ENCODE measurements around the gene COL27A1. TPM values are rescaled to one million over a fixed set of nuclear protein-coding genes. Genes with fewer than 3 reads are reported as not detected.

COL27A1 gene
- 6.1 and 7.4 TPM in 2 replicates for total RNA-seq

DNA sequence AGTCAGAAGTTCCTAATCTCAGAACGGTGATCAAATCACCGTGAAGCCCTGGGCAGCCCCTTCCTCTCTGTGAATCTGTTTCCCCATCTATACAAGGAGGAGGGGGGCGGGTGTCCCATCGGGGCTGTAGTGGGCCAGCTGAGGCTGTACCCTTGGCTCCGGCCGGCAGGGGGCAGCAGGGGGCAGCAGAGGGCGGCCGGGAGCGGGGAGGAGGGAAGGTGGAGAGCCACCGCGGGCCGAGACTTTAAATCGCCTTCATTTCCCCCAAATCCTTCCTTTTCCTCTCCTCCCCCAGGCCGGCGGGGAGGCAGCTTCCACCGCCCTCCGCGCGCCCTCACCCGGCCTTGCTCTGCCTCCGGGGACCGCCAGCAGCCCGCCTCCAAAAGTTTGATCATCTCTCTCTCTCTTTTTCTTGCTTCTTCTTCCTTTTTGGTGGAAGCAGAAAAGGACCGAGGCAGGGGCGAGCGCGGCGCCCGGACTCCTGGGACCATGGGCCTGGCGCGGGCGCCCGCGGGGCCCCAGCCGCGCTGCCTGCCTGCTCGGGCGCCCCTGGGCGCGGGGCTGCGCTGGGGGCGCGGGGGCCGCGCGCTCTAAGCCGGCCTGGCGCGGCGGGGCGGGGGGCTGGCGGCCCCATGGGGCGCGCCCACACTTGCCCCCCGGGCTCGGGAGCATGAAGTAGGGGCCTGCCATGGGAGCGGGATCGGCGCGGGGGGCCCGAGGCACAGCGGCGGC is at the start of gene COL27A1:
Gene COL27A1 (plus strand): TSS at position 275 of the 732 bp plus-strand sequence. CDS start 414 bp downstream, at position 689.
- H3K36me3 Mint-ChIP-seq (ENCODE audit: low read depth), result peaks cover 2% of the 10 kb centered on the region
- no peaks in the 10 kb centered on the region for H3K9me3 Mint-ChIP-seq
- peak within 1 kb of the TSS; percentile 74 for H3K27ac Mint-ChIP-seq
- peak; percentile 71 for DNase-seq (ENCODE audit: low spot score)
- H3K4me1 Mint-ChIP-seq (ENCODE audit: low read depth), result peaks cover 16% of the 10 kb centered on the region
- H3K4me3 Mint-ChIP-seq, result peak within 1 kb of the TSS; percentile 87
- peaks cover 49% of the 10 kb centered on the region for H3K27me3 Mint-ChIP-seq (ENCODE audit: insufficient read depth)
- intact Hi-C loops (cut with micrococcal nuclease), result loop anchor here (1.0 to 10.0 kb wide), 7 partner anchors 47 to 499 kb away; partner anchors contain the start of genes TEX53 and WHRN

DNA sequence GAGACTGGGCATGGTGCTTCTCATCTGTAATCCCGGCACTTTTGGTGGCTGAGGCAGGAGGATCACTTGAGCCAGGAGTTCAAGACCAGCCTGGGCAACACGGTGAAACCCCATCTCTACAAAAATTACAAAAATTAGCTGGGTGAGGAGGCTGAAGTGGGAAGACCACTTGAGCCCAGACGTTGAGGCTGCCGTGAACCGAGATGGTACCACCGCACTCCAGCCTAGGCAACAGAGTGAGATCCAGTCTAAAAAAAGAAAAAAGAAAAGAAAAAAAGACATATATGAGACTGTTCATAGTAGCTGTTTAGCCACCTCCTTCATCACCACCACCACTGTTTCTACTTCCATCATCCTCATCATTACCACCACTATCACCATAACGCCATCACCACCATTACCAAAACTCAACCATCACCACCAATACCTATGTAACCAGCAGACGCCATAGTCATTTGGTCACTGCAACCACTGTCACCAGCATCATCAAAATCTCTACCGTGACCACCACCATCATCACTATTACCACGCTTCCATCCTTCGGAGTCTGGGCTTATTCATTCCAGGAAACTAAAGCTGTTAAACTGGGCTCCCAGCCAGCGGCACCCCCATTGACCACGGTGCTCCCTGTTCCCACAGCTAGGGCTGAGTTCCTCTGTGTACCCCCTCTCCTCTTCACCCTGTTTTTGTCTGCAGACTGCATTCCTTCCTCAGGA is 47.9 kb upstream of the COL27A1 start:
- Mint-ChIP-seq H3K4me1 (ENCODE audit: low read depth) (no peaks in the 10 kb centered on the region), H3K36me3 (ENCODE audit: low read depth) (no peaks in the 10 kb centered on the region), H3K9me3 (no peaks in the 10 kb centered on the region), H3K27ac (no peak overlapping the region), H3K4me3 (no peak overlapping the region), H3K27me3 (ENCODE audit: insufficient read depth) (peaks cover 35% of the 10 kb centered on the region)
- no peak for DNase-seq (ENCODE audit: low spot score)
- intact Hi-C loops (cut with micrococcal nuclease), result loop anchor here (1.0 kb wide), 4 partner anchors 48 to 198 kb away; partner anchors contain the start of gene COL27A1

- H3K4me3 Mint-ChIP-seq, result no peak overlapping the region
- H3K27me3 Mint-ChIP-seq (ENCODE audit: insufficient read depth), result peaks cover 28% of the 10 kb centered on the region
- intact Hi-C loops (cut with micrococcal nuclease), result loop anchor here (1.0 kb wide), 4 partner anchors 47 to 197 kb away; partner anchors contain the start of gene COL27A1
- H3K4me1 Mint-ChIP-seq (ENCODE audit: low read depth), result no peaks in the 10 kb centered on the region
- DNase-seq (ENCODE audit: low spot score), result peak; percentile 42
- H3K9me3 Mint-ChIP-seq, result no peaks in the 10 kb centered on the region
- H3K27ac Mint-ChIP-seq, result no peak overlapping the region
- H3K36me3 Mint-ChIP-seq (ENCODE audit: low read depth), result no peaks in the 10 kb centered on the region
Measured at GRCh38 chr9:114108016-114108833, 47.1 kb upstream of the COL27A1 start.

- DNase-seq (ENCODE audit: low spot score), result no peak
- H3K4me1 Mint-ChIP-seq (ENCODE audit: low read depth), result no peaks in the 10 kb centered on the region
- H3K27me3 Mint-ChIP-seq (ENCODE audit: insufficient read depth), result peaks cover 25% of the 10 kb centered on the region
- intact Hi-C loops (cut with micrococcal nuclease), result no loop called here
- no peak overlapping the region for H3K27ac Mint-ChIP-seq
- H3K9me3 Mint-ChIP-seq, result no peaks in the 10 kb centered on the region
- H3K36me3 Mint-ChIP-seq (ENCODE audit: low read depth), result no peaks in the 10 kb centered on the region
- H3K4me3 Mint-ChIP-seq, result no peak overlapping the region
Measured at GRCh38 chr9:114109124-114109523, 46.2 kb upstream of the COL27A1 start.

- no peak overlapping the region for H3K27ac Mint-ChIP-seq
- intact Hi-C loops (cut with micrococcal nuclease), result no loop called here
- H3K4me1 Mint-ChIP-seq (ENCODE audit: low read depth), result no peaks in the 10 kb centered on the region
- peaks cover 20% of the 10 kb centered on the region for H3K27me3 Mint-ChIP-seq (ENCODE audit: insufficient read depth)
- no peaks in the 10 kb centered on the region for H3K36me3 Mint-ChIP-seq (ENCODE audit: low read depth)
- H3K9me3 Mint-ChIP-seq, result no peaks in the 10 kb centered on the region
- H3K4me3 Mint-ChIP-seq, result no peak overlapping the region
- no peak for DNase-seq (ENCODE audit: low spot score)
Measured at GRCh38 chr9:114110180-114110579, 45.2 kb upstream of the COL27A1 start.

- no peaks in the 10 kb centered on the region for H3K36me3 Mint-ChIP-seq (ENCODE audit: low read depth)
- H3K27ac Mint-ChIP-seq, result no peak overlapping the region
- H3K4me3 Mint-ChIP-seq, result no peak overlapping the region
- H3K4me1 Mint-ChIP-seq (ENCODE audit: low read depth), result no peaks in the 10 kb centered on the region
- peaks cover 11% of the 10 kb centered on the region for H3K27me3 Mint-ChIP-seq (ENCODE audit: insufficient read depth)
- intact Hi-C loops (cut with micrococcal nuclease), result no loop called here
- no peaks in the 10 kb centered on the region for H3K9me3 Mint-ChIP-seq
- no peak for DNase-seq (ENCODE audit: low spot score)
Measured at GRCh38 chr9:114112325-114112724, 43.0 kb upstream of the COL27A1 start.

GRCh38 chr9:114112778-114113584 is 42.4 kb upstream of the COL27A1 start:
- Mint-ChIP-seq H3K4me3 (no peak overlapping the region), H3K4me1 (ENCODE audit: low read depth) (no peaks in the 10 kb centered on the region), H3K27ac (no peak overlapping the region), H3K9me3 (no peaks in the 10 kb centered on the region), H3K27me3 (ENCODE audit: insufficient read depth) (peaks cover 15% of the 10 kb centered on the region), H3K36me3 (ENCODE audit: low read depth) (no peaks in the 10 kb centered on the region)
- intact Hi-C loops (cut with micrococcal nuclease), result no loop called here
- DNase-seq (ENCODE audit: low spot score), result no peak

- Mint-ChIP-seq H3K27me3 (ENCODE audit: insufficient read depth) (peaks cover 15% of the 10 kb centered on the region), H3K36me3 (ENCODE audit: low read depth) (no peaks in the 10 kb centered on the region), H3K4me3 (no peak overlapping the region), H3K9me3 (no peaks in the 10 kb centered on the region), H3K4me1 (ENCODE audit: low read depth) (no peaks in the 10 kb centered on the region), H3K27ac (no peak overlapping the region)
- intact Hi-C loops (cut with micrococcal nuclease), result no loop called here
- no peak for DNase-seq (ENCODE audit: low spot score)
Measured at GRCh38 chr9:114114364-114114763, 41.0 kb upstream of the COL27A1 start.

DNA sequence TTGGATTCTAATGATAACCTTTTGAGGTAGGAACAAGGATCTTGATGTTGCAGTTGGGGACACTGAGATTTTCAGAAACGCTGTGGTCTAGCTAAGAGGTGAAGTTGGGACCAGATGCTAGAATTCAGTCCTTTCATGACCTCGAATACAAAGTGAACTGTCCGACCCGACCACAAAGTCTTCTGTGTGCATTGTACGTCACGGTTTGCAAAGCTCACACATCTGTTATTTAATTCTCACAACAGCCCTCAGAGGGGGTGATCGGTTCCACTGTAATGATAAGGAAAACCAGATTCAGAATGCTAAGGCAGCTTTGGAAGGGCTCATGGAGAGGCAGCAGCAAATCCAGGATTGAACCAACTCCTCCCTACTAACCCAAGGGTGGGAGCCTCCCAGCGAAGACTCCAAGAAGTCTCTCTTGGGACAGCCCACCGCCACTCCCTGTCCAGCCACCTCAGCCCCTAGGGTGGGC is 39.6 kb upstream of the COL27A1 start:
- Mint-ChIP-seq H3K27me3 (ENCODE audit: insufficient read depth) (peaks cover 15% of the 10 kb centered on the region), H3K27ac (no peak overlapping the region), H3K4me1 (ENCODE audit: low read depth) (no peaks in the 10 kb centered on the region), H3K36me3 (ENCODE audit: low read depth) (no peaks in the 10 kb centered on the region), H3K4me3 (no peak overlapping the region), H3K9me3 (no peaks in the 10 kb centered on the region)
- no peak for DNase-seq (ENCODE audit: low spot score)
- intact Hi-C loops (cut with micrococcal nuclease), result no loop called here

GRCh38 chr9:114116126-114116747 is 39.1 kb upstream of the COL27A1 start:
- intact Hi-C loops (cut with micrococcal nuclease), result no loop called here
- DNase-seq (ENCODE audit: low spot score), result no peak
- no peaks in the 10 kb centered on the region for H3K9me3 Mint-ChIP-seq
- peaks cover 11% of the 10 kb centered on the region for H3K27me3 Mint-ChIP-seq (ENCODE audit: insufficient read depth)
- H3K4me1 Mint-ChIP-seq (ENCODE audit: low read depth), result no peaks in the 10 kb centered on the region
- no peak overlapping the region for H3K27ac Mint-ChIP-seq
- H3K4me3 Mint-ChIP-seq, result no peak overlapping the region
- H3K36me3 Mint-ChIP-seq (ENCODE audit: low read depth), result no peaks in the 10 kb centered on the region

- DNase-seq (ENCODE audit: low spot score), result no peak
- Mint-ChIP-seq H3K4me3 (no peak overlapping the region), H3K36me3 (ENCODE audit: low read depth) (no peaks in the 10 kb centered on the region), H3K4me1 (ENCODE audit: low read depth) (no peaks in the 10 kb centered on the region), H3K27me3 (ENCODE audit: insufficient read depth) (peaks cover 11% of the 10 kb centered on the region), H3K27ac (no peak overlapping the region), H3K9me3 (no peaks in the 10 kb centered on the region)
- intact Hi-C loops (cut with micrococcal nuclease), result no loop called here
Measured at GRCh38 chr9:114117614-114117995, 37.7 kb upstream of the COL27A1 start.

All from activated T-helper 1 cell treated with anti-CD3 and anti-CD28 coated beads, Interleukin-12 subunit alpha, Interleukin-12 subunit beta, Interleukin-2, Interleukin-4 antibody, amounts not matched to agents 30 ng/mL and 10 ng/mL and 1 ng/mL, durations not matched to agents 14 hours and 24 hours and 36 hours (primary cell).